ENCODE data around the gene RYR2. TPM values are rescaled to one million over a fixed set of nuclear protein-coding genes. Genes with fewer than 3 reads are reported as not detected.

The RYR2 gene
- total RNA-seq, 1 donor from 2014 or later, result 7.8 TPM

DNA sequence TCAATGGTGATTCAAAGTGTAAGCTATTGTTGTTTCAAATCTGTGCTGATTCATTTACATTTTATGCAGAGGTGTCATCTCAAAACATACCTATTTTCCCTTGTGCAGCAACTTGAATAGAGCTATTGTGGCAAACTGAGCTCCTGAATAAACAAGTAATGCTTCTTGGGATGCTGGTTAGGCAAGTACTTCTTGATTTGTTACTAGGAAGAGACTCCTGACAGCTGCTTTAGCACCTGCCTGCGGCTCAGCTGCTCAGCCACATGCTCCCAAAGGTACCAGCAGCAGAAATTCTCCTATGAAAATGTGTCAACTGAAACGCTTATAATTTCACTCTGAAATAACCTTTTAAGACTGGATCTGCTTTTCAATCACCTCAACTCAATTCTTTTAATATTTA, 352.3 kb downstream of the RYR2 start:
- no peaks in the 10 kb centered on the region for H3K36me3 ChIP-seq
- no peak overlapping the region for H3K4me3 ChIP-seq
- TF ChIP-seq, protein P1, sequence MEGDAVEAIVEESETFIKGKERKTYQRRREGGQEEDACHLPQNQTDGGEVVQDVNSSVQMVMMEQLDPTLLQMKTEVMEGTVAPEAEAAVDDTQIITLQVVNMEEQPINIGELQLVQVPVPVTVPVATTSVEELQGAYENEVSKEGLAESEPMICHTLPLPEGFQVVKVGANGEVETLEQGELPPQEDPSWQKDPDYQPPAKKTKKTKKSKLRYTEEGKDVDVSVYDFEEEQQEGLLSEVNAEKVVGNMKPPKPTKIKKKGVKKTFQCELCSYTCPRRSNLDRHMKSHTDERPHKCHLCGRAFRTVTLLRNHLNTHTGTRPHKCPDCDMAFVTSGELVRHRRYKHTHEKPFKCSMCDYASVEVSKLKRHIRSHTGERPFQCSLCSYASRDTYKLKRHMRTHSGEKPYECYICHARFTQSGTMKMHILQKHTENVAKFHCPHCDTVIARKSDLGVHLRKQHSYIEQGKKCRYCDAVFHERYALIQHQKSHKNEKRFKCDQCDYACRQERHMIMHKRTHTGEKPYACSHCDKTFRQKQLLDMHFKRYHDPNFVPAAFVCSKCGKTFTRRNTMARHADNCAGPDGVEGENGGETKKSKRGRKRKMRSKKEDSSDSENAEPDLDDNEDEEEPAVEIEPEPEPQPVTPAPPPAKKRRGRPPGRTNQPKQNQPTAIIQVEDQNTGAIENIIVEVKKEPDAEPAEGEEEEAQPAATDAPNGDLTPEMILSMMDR (IDR thresholded peaks at IDR 0.05), result no peak
- no peak overlapping the region for H3K27ac ChIP-seq
- DNase-seq, result no peak
- no peak for ATAC-seq
- peaks cover 5% of the 10 kb centered on the region for H3K4me1 ChIP-seq
- no peaks in the 10 kb centered on the region for H3K9me3 ChIP-seq
- H3K27me3 ChIP-seq, result no peaks in the 10 kb centered on the region
- intact Hi-C loops (cut with DNase I), result loop anchor here (10.0 kb wide), 1 partner anchor 359 kb away; no protein-coding TSS in a partner anchor

DNA sequence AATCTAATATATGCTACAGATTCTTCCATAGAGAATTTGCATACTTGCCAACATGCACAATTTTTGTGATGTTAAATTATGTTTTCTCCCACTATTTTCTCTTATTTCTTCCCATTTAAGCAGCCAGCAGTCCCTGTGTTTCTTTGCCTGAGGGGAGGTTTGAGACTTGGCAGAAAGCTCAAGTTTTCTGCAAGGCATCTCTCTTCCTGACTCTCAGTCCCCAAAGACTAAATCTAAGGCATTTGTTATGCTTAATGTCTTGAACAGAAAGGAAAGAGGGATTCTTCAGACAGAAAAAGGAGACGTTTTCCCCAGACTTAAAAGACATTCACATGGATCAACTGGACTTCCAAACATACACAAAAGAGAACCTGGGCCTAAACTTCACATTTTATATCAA, 354.4 kb downstream of the RYR2 start:
- no peaks in the 10 kb centered on the region for H3K4me1 ChIP-seq
- no peaks in the 10 kb centered on the region for H3K36me3 ChIP-seq
- H3K27ac ChIP-seq, result no peak overlapping the region
- intact Hi-C loops (cut with DNase I), result loop anchor here (10.0 kb wide), 1 partner anchor 362 kb away; no protein-coding TSS in a partner anchor
- H3K4me3 ChIP-seq, result no peak overlapping the region
- H3K27me3 ChIP-seq, result no peaks in the 10 kb centered on the region
- no peak for ATAC-seq
- DNase-seq, result no peak
- TF ChIP-seq, protein P1 (IDR thresholded peaks at IDR 0.05), result no peak
- no peaks in the 10 kb centered on the region for H3K9me3 ChIP-seq

DNA sequence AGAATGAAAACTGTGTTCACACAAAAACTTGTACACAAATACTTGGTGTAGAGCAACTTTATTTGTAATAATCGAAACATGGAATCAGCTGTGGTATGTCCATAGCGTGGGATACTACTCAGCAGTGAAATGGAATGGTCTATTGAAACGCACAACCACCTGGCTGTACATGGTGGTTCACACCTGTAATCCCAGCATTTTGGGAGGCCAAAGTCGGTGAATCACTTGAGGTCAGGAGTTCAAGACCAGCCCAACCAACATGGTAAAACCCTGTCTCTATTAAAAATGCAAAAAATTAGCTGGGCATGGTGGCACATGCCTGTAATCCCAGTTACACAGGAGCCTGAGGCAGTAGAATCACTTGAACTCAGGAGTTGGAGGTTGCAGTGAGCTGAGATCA, 356.8 kb downstream of the RYR2 start:
- no peaks in the 10 kb centered on the region for H3K9me3 ChIP-seq
- no peak overlapping the region for H3K27ac ChIP-seq
- H3K27me3 ChIP-seq, result no peaks in the 10 kb centered on the region
- no peak for ATAC-seq
- no peak for DNase-seq
- no peaks in the 10 kb centered on the region for H3K4me1 ChIP-seq
- intact Hi-C loops (cut with DNase I), result loop anchor here (10.0 kb wide), 1 partner anchor 364 kb away; no protein-coding TSS in a partner anchor
- no peak overlapping the region for H3K4me3 ChIP-seq
- TF ChIP-seq, protein P1 (IDR thresholded peaks at IDR 0.05), result no peak
- no peaks in the 10 kb centered on the region for H3K36me3 ChIP-seq

DNA sequence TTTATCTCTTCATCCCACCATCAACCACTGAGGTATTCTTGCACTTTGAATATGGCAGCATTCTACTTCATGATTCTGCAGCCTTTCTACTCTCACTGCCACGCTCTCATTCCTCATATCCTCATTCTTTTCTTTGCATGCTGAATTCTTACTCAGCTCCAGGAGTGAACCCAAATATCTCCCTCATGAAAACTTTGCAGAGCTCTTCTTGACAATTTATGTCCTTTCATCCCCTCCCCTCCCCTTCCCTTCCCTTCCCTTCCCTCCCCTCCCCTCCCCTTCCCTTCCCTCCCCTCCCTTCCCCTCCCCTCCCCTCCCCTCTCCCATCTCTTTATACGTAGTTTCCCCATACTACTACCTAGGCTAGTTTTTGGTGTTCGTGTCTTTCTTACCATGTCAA, 363.9 kb downstream of the RYR2 start:
- Histone ChIP-seq H3K36me3 (no peaks in the 10 kb centered on the region), H3K9me3 (no peaks in the 10 kb centered on the region), H3K4me3 (no peak overlapping the region), H3K27me3 (no peaks in the 10 kb centered on the region), H3K27ac (no peak overlapping the region), H3K4me1 (no peaks in the 10 kb centered on the region)
- no peak for ATAC-seq
- intact Hi-C loops (cut with DNase I), result no loop called here
- DNase-seq, result no peak
- TF ChIP-seq, protein P1 (IDR thresholded peaks at IDR 0.05), result no peak

DNA sequence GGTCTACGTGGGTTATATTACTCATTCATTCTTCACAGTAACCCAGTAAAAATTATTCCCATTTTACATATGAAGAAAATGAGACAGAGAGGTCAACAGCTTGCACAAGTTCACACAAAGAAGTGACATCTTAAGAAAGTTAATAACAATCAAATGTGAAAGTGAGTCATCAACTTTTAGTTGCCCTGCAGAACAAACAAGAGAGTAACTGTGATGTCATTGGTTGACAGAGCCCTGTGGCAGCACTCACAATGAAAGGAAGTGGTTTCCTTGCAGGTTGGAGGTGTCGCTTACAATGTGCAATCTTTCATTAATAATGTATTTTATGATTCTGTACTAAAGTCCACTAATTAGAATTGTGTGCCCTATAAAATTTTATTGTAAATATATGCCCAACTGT, 369.6 kb downstream of the RYR2 start:
- H3K36me3 ChIP-seq, result no peaks in the 10 kb centered on the region
- no peak for DNase-seq
- no peak for ATAC-seq
- no peaks in the 10 kb centered on the region for H3K4me1 ChIP-seq
- H3K27me3 ChIP-seq, result no peaks in the 10 kb centered on the region
- intact Hi-C loops (cut with DNase I), result no loop called here
- no peak overlapping the region for H3K4me3 ChIP-seq
- no peaks in the 10 kb centered on the region for H3K9me3 ChIP-seq
- TF ChIP-seq, protein P1 (IDR thresholded peaks at IDR 0.05), result no peak
- no peak overlapping the region for H3K27ac ChIP-seq
